Type B pancreatic cell (in vitro differentiated cells): ENCODE measurements around the gene BET1L. TPM values are rescaled to one million over a fixed set of nuclear protein-coding genes. Genes with fewer than 3 reads are reported as not detected.
A peak's percentile ranks its signal among the peaks of the same experiment; 100 is the strongest.
"Not testable (repeated sequence)": the region's sequence is repeated elsewhere in the genome, so short reads cannot be mapped to it uniquely, and the experiment has no call there.

ENCODE experiments used
- DNase-seq: peaks from one replicate; pipeline ENCODE4 v3.0.0; 2021; ENCODE audit warnings: mixed read lengths; ENCODE audit not compliant: unreplicated experiment; ENCODE audit errors: extremely low spot score
- H3K27ac Mint-ChIP-seq: 2 replicates; pipeline ENCODE4 v1.8.0; 2021; ENCODE audit warnings: mild to moderate bottlenecking, mixed read lengths
- H3K27me3 Mint-ChIP-seq: 2 replicates; pipeline ENCODE4 v1.8.0; 2021; ENCODE audit warnings: mixed read lengths
- H3K36me3 Mint-ChIP-seq: 2 replicates; pipeline ENCODE4 v1.8.0; 2021; ENCODE audit warnings: mixed read lengths
- H3K4me1 Mint-ChIP-seq: one replicate; pipeline ENCODE4 v1.8.0; 2021; ENCODE audit warnings: mixed read lengths; ENCODE audit not compliant: unreplicated experiment
- H3K4me3 Mint-ChIP-seq: 2 replicates; pipeline ENCODE4 v1.8.0; 2021; ENCODE audit warnings: mild to moderate bottlenecking, mixed read lengths
- H3K9me3 Mint-ChIP-seq: 2 replicates; pipeline ENCODE4 v1.8.0; 2021; ENCODE audit warnings: mixed read lengths
- total RNA-seq: library from RNA; stranded (reverse); gene quantifications from 2 replicates; pipeline ENCODE4 v1.2.1, GENCODE V29; 2021; ENCODE audit warnings: low replicate concordance
- TF ChIP-seq, protein P1 (sequence below): fragments of 200-600 bp; sonication (generic); conservative IDR thresholded peaks from 2 replicates; pipeline ENCODE4 v1.5.0; 2021; ENCODE audit warnings: antibody characterized with exemption, mild to moderate bottlenecking

Gene BET1L
- total RNA-seq, 1 donor from 2014 or later = 48.4 TPM

DNA sequence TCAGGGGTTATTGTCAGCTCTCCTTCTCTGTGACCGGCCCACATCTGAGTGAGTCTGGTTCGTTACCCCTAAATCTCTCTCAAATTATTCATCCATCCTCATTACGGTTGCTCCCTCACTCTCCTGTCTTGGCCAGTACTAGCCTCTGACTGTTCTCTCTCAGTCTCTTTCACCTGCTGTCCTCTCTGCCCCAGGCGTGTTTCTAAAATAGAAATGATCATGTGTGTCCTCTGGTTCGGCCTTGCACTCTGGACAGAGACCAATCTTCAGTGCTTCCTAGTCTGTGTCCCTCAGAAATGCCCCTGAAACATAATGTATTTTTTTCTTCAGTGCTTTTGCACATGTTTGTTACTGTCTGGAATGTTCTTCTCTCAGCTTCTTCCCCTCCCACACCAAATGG is 34.4 kb upstream of the BET1L start:
- no peaks in the 10 kb centered on the region for H3K9me3 Mint-ChIP-seq
- H3K36me3 Mint-ChIP-seq = peaks cover 10% of the 10 kb centered on the region
- H3K4me1 Mint-ChIP-seq = peaks cover 10% of the 10 kb centered on the region
- TF ChIP-seq, protein P1, sequence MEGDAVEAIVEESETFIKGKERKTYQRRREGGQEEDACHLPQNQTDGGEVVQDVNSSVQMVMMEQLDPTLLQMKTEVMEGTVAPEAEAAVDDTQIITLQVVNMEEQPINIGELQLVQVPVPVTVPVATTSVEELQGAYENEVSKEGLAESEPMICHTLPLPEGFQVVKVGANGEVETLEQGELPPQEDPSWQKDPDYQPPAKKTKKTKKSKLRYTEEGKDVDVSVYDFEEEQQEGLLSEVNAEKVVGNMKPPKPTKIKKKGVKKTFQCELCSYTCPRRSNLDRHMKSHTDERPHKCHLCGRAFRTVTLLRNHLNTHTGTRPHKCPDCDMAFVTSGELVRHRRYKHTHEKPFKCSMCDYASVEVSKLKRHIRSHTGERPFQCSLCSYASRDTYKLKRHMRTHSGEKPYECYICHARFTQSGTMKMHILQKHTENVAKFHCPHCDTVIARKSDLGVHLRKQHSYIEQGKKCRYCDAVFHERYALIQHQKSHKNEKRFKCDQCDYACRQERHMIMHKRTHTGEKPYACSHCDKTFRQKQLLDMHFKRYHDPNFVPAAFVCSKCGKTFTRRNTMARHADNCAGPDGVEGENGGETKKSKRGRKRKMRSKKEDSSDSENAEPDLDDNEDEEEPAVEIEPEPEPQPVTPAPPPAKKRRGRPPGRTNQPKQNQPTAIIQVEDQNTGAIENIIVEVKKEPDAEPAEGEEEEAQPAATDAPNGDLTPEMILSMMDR = no peak
- DNase-seq = no peak
- H3K4me3 Mint-ChIP-seq = peak overlapping the region; percentile 10
- no peaks in the 10 kb centered on the region for H3K27me3 Mint-ChIP-seq
- H3K27ac Mint-ChIP-seq = no peak overlapping the region

DNA sequence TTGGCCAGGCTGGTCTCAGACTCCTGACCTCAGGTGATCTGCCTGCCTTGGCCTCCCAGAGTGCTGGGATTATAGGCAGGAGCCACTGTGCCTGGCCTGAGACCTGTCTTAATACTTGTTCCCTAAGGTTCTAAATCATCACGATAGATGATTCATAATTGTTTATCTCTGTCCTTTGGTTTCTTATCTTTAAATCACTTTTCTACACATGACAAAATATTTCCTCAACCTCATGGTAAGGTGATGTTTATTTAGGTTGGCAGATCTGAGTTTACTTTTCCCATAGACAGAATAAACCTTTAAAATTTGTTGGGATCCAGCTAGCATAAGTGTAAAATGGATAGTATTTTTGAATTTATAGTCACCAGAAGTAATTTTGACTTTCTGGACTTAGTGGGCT is 33.1 kb upstream of the BET1L start:
- TF ChIP-seq, protein P1 = no peak
- H3K27me3 Mint-ChIP-seq = no peaks in the 10 kb centered on the region
- H3K27ac Mint-ChIP-seq = no peak overlapping the region
- H3K36me3 Mint-ChIP-seq = peaks cover 4% of the 10 kb centered on the region
- no peak overlapping the region for H3K4me3 Mint-ChIP-seq
- no peak for DNase-seq
- no peaks in the 10 kb centered on the region for H3K9me3 Mint-ChIP-seq
- H3K4me1 Mint-ChIP-seq = peaks cover 17% of the 10 kb centered on the region

DNA sequence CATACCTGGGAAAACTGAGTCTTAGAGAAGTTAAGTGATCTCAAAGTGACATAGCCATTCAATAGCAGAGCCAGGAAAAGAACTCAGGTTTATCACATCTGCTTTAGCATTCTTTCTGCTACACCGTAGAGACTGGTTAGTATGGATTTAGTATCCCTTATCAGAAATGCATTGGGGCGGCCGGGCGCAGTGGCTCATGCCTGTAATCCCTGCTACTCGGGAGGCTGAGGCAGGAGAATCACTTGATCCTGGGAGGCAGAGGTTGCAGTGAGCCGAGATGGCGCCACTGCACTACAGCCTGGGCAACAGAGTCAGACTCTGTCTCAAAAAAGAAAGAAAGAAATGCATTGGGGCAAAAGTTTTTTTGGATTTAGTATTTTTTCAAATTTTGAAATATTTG is 31.1 kb upstream of the BET1L start:
- not testable (repeated sequence) for H3K27me3 Mint-ChIP-seq
- peak overlapping the region; percentile 99 for H3K4me3 Mint-ChIP-seq

DNA sequence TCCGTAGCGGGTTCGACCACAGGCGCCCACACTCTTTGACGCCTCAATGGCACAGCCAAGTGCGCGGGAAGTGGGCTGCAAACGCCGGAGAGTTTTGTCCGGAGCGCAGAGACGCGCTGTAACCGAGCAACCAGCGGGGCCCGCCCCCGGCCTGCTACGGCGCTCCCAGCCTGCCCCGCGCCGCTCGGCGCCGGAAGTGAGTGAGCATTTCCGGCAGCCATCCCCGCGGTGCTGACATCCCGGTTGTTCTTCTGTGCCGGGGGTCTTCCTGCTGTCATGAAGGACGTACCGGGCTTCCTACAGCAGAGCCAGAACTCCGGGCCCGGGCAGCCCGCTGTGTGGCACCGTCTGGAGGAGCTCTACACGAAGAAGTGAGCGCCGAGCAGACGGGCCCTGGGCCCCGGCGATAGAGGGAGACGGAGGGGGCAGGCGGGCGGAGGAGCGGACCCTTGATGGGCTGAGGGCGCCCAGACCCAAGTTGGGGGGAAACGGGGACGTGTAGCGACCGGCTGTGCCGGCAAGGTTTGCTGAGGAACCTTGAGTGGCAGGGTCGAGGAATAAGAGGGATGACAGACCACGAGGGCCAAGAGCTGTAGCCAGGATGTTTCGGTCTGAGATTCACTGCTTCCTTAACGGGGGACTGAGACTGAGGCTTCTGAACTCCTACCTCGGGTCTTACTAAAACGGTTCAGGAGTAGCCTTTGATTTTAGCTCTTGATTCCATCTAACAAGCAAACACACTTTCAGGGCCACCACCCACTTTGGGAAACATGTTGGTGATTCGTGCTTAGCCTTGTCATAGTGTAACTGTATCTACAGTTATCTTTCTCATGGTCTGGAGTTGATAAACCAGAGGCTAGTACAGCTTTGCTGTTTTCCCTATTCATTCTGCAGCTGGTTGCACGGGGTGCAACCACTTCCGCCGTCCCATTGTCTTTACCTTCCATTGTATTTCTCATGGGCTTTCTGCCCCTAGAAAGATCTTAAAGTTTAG is 29.9 kb upstream of the BET1L start, which contains the start of gene PSMD13:
PSMD13 (plus strand) TSS at position 203 of the 994 bp plus-strand sequence; CDS start at position 277, 74 bp downstream.
- H3K36me3 Mint-ChIP-seq = peaks cover 8% of the 10 kb centered on the region
- DNase-seq = peak; percentile 89
- H3K4me3 Mint-ChIP-seq = peak within 1 kb of the TSS; percentile 99
- TF ChIP-seq, protein P1 = peak; percentile 54
- H3K9me3 Mint-ChIP-seq = no peaks in the 10 kb centered on the region
- peaks cover 20% of the 10 kb centered on the region for H3K4me1 Mint-ChIP-seq
- peak within 1 kb of the TSS; percentile 96 for H3K27ac Mint-ChIP-seq
- H3K27me3 Mint-ChIP-seq = no peaks in the 10 kb centered on the region

More for the DNA sequence above, 31.1 kb upstream of the BET1L start:
- peaks cover 20% of the 10 kb centered on the region for H3K4me1 Mint-ChIP-seq
- DNase-seq, H3K9me3 Mint-ChIP-seq, H3K36me3 Mint-ChIP-seq: not testable (repeated sequence)
- peak overlapping the region; percentile 96 for H3K27ac Mint-ChIP-seq

DNA sequence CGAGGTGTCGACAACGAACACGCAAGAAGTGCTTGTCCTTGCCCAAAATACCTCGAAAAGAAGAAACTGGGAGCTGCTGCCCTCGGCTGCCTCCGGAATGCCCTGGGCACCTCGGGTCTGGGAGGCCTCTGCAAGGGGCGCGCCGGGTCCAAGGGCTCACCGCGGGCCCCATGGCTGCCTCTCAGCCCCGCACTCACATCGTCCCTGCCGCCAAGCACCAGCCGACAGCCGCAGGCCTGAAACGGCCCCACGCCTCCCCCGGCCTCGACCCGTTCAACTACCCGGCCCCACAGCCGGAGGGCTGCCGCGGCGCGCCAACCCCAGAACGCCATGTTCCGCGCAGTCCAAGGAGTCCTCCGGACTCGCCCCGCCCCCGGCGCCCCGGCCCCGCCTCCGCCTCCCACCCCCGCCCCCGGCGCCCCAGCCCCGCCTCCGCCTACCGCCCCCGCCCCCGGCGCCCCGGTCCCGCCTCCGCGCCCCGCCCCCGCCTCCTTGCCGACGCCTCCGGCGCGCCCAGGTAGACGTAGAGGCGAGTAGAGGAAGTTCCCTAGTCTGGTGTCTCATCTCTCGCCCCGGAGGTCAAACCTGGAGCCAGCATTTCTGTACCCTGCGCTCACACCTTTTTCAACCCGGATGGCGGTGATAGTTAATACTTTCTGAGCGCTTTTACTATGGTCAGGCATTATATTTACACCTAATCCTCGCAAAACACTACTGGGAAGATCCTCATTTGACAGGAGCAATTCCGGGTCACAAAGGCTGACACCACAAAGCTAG is 29.0 kb upstream of the BET1L start, which contains the start of gene SIRT3:
SIRT3 (minus strand) TSS at position 346 of the 777 bp plus-strand sequence; CDS start at position 332, 14 bp downstream.
- Mint-ChIP-seq H3K36me3 (peaks cover 8% of the 10 kb centered on the region), H3K9me3 (no peaks in the 10 kb centered on the region), H3K4me1 (peaks cover 20% of the 10 kb centered on the region), H3K27ac (peak within 1 kb of the TSS; percentile 96), H3K4me3 (peak within 1 kb of the TSS; percentile 99), H3K27me3 (no peaks in the 10 kb centered on the region)
- TF ChIP-seq, protein P1 = peak; percentile 62
- DNase-seq = peak; percentile 86
